Measurements from ENCODE around the gene URI1.

DNA sequence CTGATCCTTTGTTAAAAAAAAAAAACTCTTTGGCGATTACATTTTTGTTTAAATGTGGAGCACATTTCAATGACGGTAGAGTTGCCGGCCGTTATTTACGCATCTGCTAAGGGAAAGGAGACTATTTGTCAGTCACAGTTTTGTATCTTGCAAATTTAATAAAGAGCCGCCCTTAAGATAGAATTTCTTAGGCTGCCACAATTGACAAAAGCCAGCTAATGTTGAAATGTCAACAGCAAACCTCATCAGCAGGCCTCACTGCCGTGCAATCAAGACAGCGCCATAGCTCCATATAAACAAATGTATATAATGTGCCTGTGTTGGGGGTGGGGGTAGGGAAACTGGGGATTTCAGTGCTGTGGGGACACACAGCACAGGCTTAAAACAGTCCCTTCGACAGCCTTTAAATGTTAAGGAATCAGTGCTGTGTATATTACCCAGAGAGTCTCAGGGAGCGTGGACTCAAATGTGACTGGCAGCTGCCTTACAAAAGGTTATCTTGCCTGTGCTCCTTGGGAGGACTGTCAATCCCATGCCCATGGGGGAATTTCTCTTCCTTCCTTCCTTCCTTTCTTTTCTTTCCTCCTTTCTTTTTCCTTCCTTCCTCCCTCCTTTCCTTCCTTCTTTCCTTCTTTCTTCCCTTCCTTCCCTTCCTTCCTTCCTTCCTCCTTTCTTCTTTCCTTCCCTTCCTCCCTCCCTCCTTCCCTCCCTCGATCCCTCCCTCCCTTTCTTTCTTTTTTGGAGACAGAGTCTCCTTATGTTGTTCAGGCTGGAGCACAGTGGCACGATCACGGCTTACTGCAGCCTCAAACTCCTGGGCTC lies 108.0 kb downstream of the URI1 start:
- TF ChIP-seq, protein P1, sequence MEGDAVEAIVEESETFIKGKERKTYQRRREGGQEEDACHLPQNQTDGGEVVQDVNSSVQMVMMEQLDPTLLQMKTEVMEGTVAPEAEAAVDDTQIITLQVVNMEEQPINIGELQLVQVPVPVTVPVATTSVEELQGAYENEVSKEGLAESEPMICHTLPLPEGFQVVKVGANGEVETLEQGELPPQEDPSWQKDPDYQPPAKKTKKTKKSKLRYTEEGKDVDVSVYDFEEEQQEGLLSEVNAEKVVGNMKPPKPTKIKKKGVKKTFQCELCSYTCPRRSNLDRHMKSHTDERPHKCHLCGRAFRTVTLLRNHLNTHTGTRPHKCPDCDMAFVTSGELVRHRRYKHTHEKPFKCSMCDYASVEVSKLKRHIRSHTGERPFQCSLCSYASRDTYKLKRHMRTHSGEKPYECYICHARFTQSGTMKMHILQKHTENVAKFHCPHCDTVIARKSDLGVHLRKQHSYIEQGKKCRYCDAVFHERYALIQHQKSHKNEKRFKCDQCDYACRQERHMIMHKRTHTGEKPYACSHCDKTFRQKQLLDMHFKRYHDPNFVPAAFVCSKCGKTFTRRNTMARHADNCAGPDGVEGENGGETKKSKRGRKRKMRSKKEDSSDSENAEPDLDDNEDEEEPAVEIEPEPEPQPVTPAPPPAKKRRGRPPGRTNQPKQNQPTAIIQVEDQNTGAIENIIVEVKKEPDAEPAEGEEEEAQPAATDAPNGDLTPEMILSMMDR (IDR thresholded peaks at IDR 0.05), result no peak
- TF ChIP-seq EZH2 (IDR thresholded peaks at IDR 0.05; ENCODE audit: borderline replicate concordance, insufficient read depth, low read depth, low read length, poor library complexity, severe bottlenecking), result no peak
